ENCODE results near the gene NFIL3. TPM values are rescaled to one million over a fixed set of nuclear protein-coding genes. Genes with fewer than 3 reads are reported as not detected.

The NFIL3 gene
- total and polyA plus RNA-seq, 2 of the 4 experiments (the other 2 are of a cell fraction): 27.6 to 27.7 TPM

DNA sequence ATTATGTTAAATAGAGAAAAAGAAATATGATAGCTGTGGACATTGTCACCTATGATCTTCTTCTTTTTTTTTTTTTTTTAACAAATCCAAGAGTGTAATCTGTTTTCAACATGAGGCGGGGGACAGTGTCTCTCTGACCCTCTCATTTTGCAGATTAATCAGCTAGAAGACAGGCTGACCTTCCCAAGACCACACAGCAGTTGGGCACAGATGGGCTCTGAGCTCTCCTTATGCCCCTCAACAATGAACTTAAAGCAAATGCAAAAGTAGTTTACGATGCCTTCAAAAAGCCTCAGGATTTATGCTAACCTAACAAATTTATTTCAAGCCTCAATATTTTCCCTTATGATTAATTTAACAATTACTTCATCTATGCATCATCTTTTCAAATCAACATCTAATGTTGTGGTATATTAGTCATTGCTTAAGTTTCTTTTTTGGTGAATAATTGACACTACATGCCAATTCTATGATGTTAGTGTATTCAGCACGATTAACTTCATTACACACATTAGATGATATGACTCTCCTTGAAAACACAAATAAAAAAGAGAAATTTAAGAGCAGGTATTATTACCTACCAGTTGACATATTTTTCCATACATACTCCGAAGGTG, 7.4 kb downstream of the NFIL3 start:
- peak overlapping the region; percentile 26; the same call in 1 of the 2 replicates for H3K23ac ChIP-seq (ENCODE audit: low read depth, low read length)
- H2AK5ac ChIP-seq (ENCODE audit: low read depth, low read length): no peak overlapping the region; the same call in 1 of the 2 replicates
- WGBS, 2 experiments (ENCODE audit: extremely low coverage in 2 of 2, insufficient read length in 1 of 2): no CpG with 5 or more reads among the region's 4 CpGs
- peak overlapping the region in 1 of 2 experiments; percentile 35; a peak in 1 of 4 replicates for H4K8ac ChIP-seq (ENCODE audit: low read depth in 2 of 2, low read length in 2 of 2)
- peak overlapping the region; percentile 42 for H2BK5ac ChIP-seq (ENCODE audit: low read depth, low read length, poor library complexity, severe bottlenecking)
- dilution Hi-C loops (cut with HindIII; ENCODE audit: low sequenced_read_pairs, unreplicated experiment) (no loop called here), intact Hi-C loops (cut with micrococcal nuclease) (loop anchor here (10.0 kb wide), 1 partner anchor 1251 kb away; no protein-coding TSS in a partner anchor), in situ Hi-C loops (cut with MboI; ENCODE audit: low sequenced_read_pairs) (loop anchor here (5.0 kb wide), 1 partner anchor 499 kb away; no protein-coding TSS in a partner anchor)
- BruUV-seq (replicated peaks): no TSS peak
- H3K14ac ChIP-seq (replicated peaks; ENCODE audit: low read depth, low read length): 0 out of 2 replicates have a peak overlapping the region, but pooled peaks have one; percentile 34
- H3K4me3 ChIP-seq (ENCODE audit: insufficient read depth, low read depth, low read length): no peak overlapping the region
- peak overlapping the region; percentile 23; the same call in 1 of the 2 replicates for H2BK120ac ChIP-seq (ENCODE audit: low read depth, low read length)
- H3K56ac ChIP-seq (ENCODE audit: extremely low read depth, insufficient read depth, low read length): no peak overlapping the region
- H3K27me3 ChIP-seq (ENCODE audit: control insufficient read depth, insufficient read depth, low read length): no peaks in the 10 kb centered on the region
- no peak overlapping the region for H2AK9ac ChIP-seq (replicated peaks; ENCODE audit: low read depth, low read length, poor library complexity)
- ChIA-PET CTCF (no interaction called here), POLR2A (ENCODE audit: unreplicated experiment) (no interaction called here)
- peak overlapping the region; percentile 24; the same call in 1 of the 2 replicates for H3K27ac ChIP-seq (ENCODE audit: insufficient read depth, low read length)
- no peak overlapping the region for H3K18ac ChIP-seq (ENCODE audit: low read depth, low read length)
- H3K9me3 ChIP-seq (ENCODE audit: control insufficient read depth, insufficient read depth, low read length): no peaks in the 10 kb centered on the region
- peaks cover 32% of the 10 kb centered on the region; the same call in 1 of the 2 replicates for H4K20me1 ChIP-seq (ENCODE audit: insufficient read depth, low read length)
- ATAC-seq (ENCODE audit: low read depth) (no peak), DNase-seq (peak; percentile 60)
- peaks cover 3% of the 10 kb centered on the region; the same call in 1 of the 2 replicates for H3K36me3 ChIP-seq (ENCODE audit: control insufficient read depth, insufficient read depth, low read length)
- H4K91ac ChIP-seq (ENCODE audit: insufficient read depth, low read depth, low read length): no peak overlapping the region
- peaks cover 7% of the 10 kb centered on the region for H3K9me1 ChIP-seq (ENCODE audit: insufficient read depth, low read length)
- no peak overlapping the region for H3K9ac ChIP-seq (ENCODE audit: low read depth, low read length)
- no peak overlapping the region for H2BK15ac ChIP-seq (ENCODE audit: low read depth, low read length)
- no peak overlapping the region for H2AFZ ChIP-seq (replicated peaks; ENCODE audit: low read length, poor library complexity)
- 0 out of 2 replicates have a peak overlapping the region, but pooled peaks have one; percentile 26 for H3K4ac ChIP-seq (ENCODE audit: low read depth, low read length)
- no peak overlapping the region for H4K5ac ChIP-seq (ENCODE audit: low read depth, low read length)
- H2BK20ac ChIP-seq (ENCODE audit: low read depth, low read length): no peak overlapping the region
- H3K79me1 ChIP-seq (ENCODE audit: low read depth in 1 of 2, low read length in 2 of 2): peaks cover 4 to 26% of the 10 kb centered on the region in 2 experiments; a peak in 3 of 4 replicates
- H3K4me1 ChIP-seq (ENCODE audit: control insufficient read depth, insufficient read depth, low read length): peaks cover 12% of the 10 kb centered on the region
- H3K4me2 ChIP-seq (ENCODE audit: low read depth, low read length): peak overlapping the region; percentile 45
- TF ChIP-seq RAD21 (IDR thresholded peaks at IDR 0.05; ENCODE audit: low read length): no peak
- peak; percentile 30; the same call in 1 of the 2 replicates for TF ChIP-seq MAFK (IDR thresholded peaks at IDR 0.05; ENCODE audit: low read depth, low read length)
- TF ChIP-seq, protein P1, sequence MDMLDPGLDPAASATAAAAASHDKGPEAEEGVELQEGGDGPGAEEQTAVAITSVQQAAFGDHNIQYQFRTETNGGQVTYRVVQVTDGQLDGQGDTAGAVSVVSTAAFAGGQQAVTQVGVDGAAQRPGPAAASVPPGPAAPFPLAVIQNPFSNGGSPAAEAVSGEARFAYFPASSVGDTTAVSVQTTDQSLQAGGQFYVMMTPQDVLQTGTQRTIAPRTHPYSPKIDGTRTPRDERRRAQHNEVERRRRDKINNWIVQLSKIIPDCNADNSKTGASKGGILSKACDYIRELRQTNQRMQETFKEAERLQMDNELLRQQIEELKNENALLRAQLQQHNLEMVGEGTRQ (IDR thresholded peaks at IDR 0.05; ENCODE audit: low read depth, low read length): no peak
- no peak for TF ChIP-seq POLR2A (IDR thresholded peaks at IDR 0.05; ENCODE audit: low read depth, low read length)
- peak; percentile 58; the same call in 1 of the 2 replicates for TF ChIP-seq CEBPB (IDR thresholded peaks at IDR 0.05; ENCODE audit: low read depth, low read length)
- no peak for TF ChIP-seq CHD1 (IDR thresholded peaks at IDR 0.05; ENCODE audit: low read depth, low read length)
- peak; percentile 17; the same call in 1 of the 2 replicates for TF ChIP-seq FOS (IDR thresholded peaks at IDR 0.05; ENCODE audit: low read depth, low read length)
- no peak for TF ChIP-seq RFX5 (IDR thresholded peaks at IDR 0.05; ENCODE audit: low read depth, low read length)
- peak; percentile 22; the same call in 1 of the 2 replicates for TF ChIP-seq BHLHE40 (IDR thresholded peaks at IDR 0.05; ENCODE audit: low read depth, low read length)
- TF ChIP-seq MXI1 (IDR thresholded peaks at IDR 0.05; ENCODE audit: borderline replicate concordance, low read depth, low read length): no peak
- TF ChIP-seq RCOR1 (IDR thresholded peaks at IDR 0.05; ENCODE audit: insufficient replicate concordance, low read length): no peak
- no peak for TF ChIP-seq SMC3 (IDR thresholded peaks at IDR 0.05; ENCODE audit: low read depth, low read length)
- TF ChIP-seq, protein P2, sequence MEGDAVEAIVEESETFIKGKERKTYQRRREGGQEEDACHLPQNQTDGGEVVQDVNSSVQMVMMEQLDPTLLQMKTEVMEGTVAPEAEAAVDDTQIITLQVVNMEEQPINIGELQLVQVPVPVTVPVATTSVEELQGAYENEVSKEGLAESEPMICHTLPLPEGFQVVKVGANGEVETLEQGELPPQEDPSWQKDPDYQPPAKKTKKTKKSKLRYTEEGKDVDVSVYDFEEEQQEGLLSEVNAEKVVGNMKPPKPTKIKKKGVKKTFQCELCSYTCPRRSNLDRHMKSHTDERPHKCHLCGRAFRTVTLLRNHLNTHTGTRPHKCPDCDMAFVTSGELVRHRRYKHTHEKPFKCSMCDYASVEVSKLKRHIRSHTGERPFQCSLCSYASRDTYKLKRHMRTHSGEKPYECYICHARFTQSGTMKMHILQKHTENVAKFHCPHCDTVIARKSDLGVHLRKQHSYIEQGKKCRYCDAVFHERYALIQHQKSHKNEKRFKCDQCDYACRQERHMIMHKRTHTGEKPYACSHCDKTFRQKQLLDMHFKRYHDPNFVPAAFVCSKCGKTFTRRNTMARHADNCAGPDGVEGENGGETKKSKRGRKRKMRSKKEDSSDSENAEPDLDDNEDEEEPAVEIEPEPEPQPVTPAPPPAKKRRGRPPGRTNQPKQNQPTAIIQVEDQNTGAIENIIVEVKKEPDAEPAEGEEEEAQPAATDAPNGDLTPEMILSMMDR (conservative IDR thresholded peaks at IDR 0.05; ENCODE audit: low read depth, low read length): no peak
- TF ChIP-seq MAZ (IDR thresholded peaks at IDR 0.05; ENCODE audit: borderline replicate concordance, low read depth, low read length): no peak
